Stimulated activated CD8-positive, alpha-beta memory T cell treated with anti-CD3 and anti-CD28 coated beads, Interleukin-12 subunit alpha, Interleukin-12 subunit beta, amount 100 ng/mL, for 1 hour (primary cell): Measurements from ENCODE around the gene GJC1.

Source experiments
- DNase-seq: peaks from one replicate; pipeline ENCODE4 v3.0.0-alpha.2; 2020; ENCODE audit warnings: low read depth

Gene GJC1

GRCh38 chr17:44777394-44778348 lies 52.4 kb downstream of the GJC1 start:
- no peak for DNase-seq

DNA sequence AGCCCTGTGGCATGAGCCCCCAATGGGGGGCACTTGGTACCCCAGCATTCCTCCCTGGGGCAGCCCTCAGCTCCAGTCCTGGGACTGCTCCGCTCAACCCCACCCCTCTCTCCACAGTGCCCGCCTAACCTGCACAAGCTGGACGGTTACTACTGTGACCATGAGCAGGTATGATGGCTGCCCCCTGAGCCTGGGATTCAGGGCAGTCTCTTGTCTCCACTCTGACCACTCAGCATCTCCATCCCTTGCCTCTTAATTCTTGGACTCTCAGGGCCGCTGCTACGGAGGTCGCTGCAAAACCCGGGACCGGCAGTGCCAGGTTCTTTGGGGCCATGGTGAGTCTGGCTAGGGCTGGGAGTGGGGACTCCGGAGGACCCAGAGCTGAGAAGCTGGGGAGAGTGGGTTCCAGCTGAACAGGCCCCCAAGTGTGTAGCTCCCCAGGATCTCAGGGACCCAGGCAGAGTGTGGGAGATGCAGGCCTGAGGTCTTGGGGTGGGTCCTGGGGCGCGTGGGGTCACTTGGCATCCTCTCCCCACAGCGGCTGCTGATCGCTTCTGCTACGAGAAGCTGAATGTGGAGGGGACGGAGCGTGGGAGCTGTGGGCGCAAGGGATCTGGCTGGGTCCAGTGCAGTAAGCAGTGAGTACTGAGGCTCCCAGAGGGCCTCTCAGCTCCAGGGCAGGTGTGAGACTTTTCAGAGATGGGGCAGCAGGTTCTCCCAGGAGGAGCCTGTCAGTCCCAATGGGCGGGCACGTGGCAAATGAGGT lies 53.3 kb downstream of the GJC1 start:
- no peak for DNase-seq

DNA sequence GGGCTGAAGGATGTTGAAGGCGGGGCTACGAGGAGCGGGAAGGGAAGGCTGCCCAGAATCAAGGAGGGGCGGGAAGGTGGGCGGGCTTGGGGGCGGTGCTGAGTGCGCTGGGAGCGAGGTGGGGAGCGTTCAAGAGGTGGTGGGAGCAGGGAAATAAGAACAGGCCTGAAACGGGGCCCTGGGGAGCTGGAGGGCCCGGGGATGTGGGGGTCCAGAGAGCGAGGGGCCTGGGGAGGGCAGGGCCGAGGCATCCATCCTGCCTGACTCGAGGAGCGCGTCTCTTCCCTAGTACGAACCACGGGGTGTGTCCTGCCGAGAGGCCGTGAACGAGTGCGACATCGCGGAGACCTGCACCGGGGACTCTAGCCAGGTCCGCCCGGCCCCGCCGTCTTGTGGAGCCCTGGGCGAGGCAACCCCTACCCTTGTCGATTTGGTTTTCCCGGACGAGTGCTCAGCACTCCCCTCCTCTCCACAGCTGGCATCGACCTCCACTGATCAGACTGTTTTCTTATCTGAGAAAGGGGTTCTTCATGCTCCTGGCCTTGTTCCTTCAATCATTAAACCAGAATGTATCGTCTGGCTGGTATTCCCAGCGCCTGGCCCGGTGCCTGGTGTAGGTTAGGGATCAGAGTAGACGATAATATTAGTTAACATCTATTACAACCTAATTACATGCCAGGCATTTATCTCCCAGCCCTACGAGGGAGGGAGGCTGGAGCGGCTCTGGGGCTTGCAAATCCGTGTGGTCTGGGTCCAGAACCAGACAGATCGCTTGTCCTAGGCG lies 54.1 kb downstream of the GJC1 start:
- DNase-seq = peak; percentile 10

DNA sequence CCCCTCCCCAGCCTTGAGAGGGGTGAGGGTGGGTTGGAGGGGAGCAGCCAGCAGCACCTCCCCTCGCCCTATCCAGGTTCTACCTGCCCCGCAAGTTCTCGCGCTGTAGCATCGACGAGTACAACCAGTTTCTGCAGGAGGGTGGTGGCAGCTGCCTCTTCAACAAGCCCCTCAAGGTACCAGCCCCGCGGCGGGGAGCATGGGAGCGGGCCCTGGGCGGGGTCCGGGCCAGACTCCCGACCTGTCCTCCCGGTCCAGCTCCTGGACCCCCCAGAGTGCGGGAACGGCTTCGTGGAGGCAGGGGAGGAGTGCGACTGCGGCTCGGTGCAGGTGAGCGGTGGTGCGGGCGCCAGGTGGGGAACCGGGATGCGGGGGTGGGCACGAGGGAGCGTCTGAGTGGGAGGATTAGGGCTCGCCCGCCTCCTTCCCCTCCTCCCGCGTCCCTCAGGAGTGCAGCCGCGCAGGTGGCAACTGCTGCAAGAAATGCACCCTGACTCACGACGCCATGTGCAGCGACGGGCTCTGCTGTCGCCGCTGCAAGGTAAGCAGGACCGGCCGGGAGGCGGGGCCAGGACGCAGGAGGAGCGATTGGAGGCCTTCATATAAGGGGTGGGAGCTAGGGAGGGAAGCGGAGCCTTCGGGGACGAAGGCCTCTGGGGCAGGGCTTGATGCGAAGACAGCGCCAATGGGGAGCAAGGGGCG lies 54.8 kb downstream of the GJC1 start:
- peak; percentile 96 for DNase-seq

DNA sequence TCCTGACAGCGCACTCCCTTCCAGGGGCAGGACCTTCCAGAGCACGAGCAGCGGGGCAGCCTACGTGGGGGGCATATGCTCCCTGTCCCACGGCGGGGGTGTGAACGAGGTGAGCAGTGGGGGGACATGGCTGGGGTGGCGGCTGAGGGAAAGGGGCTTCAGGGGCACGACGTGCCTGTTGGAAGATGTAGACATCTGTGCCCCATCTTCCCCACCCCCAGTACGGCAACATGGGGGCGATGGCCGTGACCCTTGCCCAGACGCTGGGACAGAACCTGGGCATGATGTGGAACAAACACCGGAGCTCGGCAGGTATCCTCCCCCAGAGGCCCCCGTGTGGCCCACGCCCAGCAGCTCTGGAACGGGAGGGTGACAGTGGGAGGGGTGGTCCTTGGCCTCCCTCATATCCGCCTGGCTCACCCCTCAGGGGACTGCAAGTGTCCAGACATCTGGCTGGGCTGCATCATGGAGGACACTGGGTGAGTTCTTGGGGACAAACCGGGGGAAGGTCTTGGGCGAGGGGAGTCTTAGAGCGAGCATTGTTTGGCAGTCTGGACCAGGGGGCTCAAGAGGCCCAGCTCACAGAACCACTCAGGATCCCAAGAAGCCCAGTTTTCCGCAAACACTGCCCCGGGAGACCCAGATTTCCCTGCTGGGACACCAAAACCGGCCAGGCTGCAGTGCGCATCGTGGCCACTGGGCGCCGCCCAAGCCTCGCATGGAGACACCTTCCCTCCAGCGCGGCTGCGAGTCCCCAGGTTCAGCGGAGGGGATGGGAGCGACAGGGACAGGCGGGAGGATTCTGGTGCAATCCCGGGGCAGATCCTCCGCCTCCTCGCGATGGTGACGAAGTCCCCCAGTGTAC lies 55.6 kb downstream of the GJC1 start:
- peak; percentile 81 for DNase-seq

GRCh38 chr17:44773140-44773539 lies 56.9 kb downstream of the GJC1 start:
- DNase-seq = no peak

DNA sequence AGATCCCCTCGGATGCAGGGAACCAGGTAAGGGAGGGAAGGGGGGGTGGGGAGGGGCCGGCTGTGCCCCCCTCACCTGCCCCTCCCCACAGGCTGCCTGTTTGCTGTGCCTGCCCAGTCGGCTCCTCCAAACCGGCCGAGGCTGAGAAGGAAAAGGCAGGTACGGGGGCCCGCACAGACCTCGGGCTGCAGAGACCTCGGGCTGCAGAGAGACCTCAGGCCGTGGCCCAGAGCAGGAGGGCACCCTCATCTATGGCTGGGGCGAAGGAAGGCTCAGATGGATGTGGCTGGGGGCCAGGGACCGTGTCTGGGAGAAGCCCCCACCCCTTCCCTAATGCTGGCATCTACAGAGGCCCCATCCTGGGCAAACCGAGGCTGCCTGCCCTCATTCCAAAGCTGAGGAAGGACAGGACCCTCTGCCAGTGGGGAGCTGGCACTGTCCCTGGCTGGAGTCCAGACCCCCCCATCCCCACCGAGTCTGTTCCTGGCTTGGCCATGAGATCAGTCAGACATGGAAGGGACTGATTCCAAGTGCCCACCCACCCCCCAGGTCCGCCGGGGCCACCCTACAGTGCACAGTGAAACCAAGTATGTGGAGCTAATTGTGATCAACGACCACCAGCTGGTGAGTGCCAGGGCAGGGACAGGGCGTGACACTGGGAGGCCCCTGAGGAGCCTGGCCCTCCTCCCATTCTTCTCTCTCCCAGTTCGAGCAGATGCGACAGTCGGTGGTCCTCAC lies 57.6 kb downstream of the GJC1 start:
- no peak for DNase-seq

- no peak for DNase-seq
Measured at GRCh38 chr17:44770166-44770925, 59.7 kb downstream of the GJC1 start.

- no peak for DNase-seq
Measured at GRCh38 chr17:44769647-44770084, 60.4 kb downstream of the GJC1 start.

GRCh38 chr17:44769230-44769629 lies 60.9 kb downstream of the GJC1 start:
- no peak for DNase-seq

- DNase-seq = no peak
Measured at GRCh38 chr17:44768505-44769142, 61.5 kb downstream of the GJC1 start.

- no peak for DNase-seq
Measured at GRCh38 chr17:44767493-44767892, 62.6 kb downstream of the GJC1 start.

- DNase-seq = no peak
Measured at GRCh38 chr17:44766409-44767038, 63.6 kb downstream of the GJC1 start.

GRCh38 chr17:44765965-44766364 lies 64.1 kb downstream of the GJC1 start:
- no peak for DNase-seq

- DNase-seq = no peak
Measured at GRCh38 chr17:44763170-44763569, 66.9 kb downstream of the GJC1 start.

GRCh38 chr17:44761932-44762810 lies 67.9 kb downstream of the GJC1 start:
- DNase-seq = no peak
